ENCODE results near the gene ENTPD6. TPM values are rescaled to one million over a fixed set of nuclear protein-coding genes. Genes with fewer than 3 reads are reported as not detected.

The ENTPD6 gene
- total RNA-seq, 4 donors from 2014 or later: 20.7 to 47.2 (median 30.7) TPM

DNA sequence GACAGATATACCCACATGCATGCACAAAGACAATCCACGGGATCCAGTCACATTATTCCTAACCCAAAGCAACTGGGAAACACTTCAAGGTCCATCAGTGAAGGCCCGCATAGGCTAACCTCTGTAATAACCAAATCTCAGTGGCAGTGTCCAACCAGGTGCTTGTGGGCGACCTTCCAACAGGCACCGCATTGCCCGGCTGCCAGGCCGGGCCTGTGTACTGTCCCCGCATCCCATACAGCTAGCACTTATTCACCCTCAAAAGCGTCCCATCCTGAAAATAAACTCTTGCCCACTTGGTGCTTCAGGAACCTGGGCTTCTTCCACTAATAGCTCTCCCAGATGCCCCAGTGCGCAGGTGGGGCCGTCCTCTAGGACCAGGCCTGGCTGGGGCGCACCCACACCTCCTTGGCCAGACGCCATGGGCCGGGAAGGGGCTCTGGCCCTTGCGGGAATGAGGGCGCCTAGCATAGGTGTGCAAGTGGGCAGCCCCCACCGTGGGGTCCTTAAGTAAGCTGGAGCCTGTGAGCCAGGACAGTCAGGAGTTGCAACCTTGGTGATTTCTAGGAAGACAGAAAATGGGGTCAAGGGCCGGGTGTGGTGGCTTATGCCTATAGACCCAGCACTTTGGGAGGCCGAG is 1.1 kb upstream of the ENTPD6 start:
- no peak for DNase-seq
- no peak overlapping the region for H3K4me3 ChIP-seq

GRCh38 chr20:25195962-25196785 is 662 bp downstream of the ENTPD6 start:
- Histone ChIP-seq H3K4me1 (no peaks in the 10 kb centered on the region), H3K36me3 (no peaks in the 10 kb centered on the region), H3K4me3 (peak overlapping the region; percentile 72 to 76), H3K9me3 (no peaks in the 10 kb centered on the region), H3K27ac (peak overlapping the region; percentile 87 to 88), H3K27me3 (no peaks in the 10 kb centered on the region)
- TF ChIP-seq, protein P1, sequence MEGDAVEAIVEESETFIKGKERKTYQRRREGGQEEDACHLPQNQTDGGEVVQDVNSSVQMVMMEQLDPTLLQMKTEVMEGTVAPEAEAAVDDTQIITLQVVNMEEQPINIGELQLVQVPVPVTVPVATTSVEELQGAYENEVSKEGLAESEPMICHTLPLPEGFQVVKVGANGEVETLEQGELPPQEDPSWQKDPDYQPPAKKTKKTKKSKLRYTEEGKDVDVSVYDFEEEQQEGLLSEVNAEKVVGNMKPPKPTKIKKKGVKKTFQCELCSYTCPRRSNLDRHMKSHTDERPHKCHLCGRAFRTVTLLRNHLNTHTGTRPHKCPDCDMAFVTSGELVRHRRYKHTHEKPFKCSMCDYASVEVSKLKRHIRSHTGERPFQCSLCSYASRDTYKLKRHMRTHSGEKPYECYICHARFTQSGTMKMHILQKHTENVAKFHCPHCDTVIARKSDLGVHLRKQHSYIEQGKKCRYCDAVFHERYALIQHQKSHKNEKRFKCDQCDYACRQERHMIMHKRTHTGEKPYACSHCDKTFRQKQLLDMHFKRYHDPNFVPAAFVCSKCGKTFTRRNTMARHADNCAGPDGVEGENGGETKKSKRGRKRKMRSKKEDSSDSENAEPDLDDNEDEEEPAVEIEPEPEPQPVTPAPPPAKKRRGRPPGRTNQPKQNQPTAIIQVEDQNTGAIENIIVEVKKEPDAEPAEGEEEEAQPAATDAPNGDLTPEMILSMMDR (IDR thresholded peaks at IDR 0.05): no peak
- no peak for TF ChIP-seq POLR2A (IDR thresholded peaks at IDR 0.05)
- no peak for DNase-seq
- intact Hi-C loops (cut with DNase I; ENCODE audit: low total_unique reads): no loop called here

More for the DNA sequence above, 1.1 kb upstream of the ENTPD6 start:
- Histone ChIP-seq H3K4me1 (no peaks in the 10 kb centered on the region), H3K9me3 (no peaks in the 10 kb centered on the region), H3K36me3 (no peaks in the 10 kb centered on the region), H3K27me3 (no peaks in the 10 kb centered on the region), H3K27ac (peak overlapping the region; percentile 87 to 88)
- intact Hi-C loops (cut with DNase I; ENCODE audit: low total_unique reads): no loop called here
- TF ChIP-seq, protein P1 (IDR thresholded peaks at IDR 0.05): no peak

- Histone ChIP-seq H3K36me3 (no peaks in the 10 kb centered on the region), H3K4me1 (no peaks in the 10 kb centered on the region), H3K4me3 (peak overlapping the region; percentile 72 to 76), H3K9me3 (no peaks in the 10 kb centered on the region), H3K27me3 (no peaks in the 10 kb centered on the region), H3K27ac (peak overlapping the region in 1 of 2 donors; percentile 87)
- TF ChIP-seq, protein P1 (IDR thresholded peaks at IDR 0.05): no peak
- TF ChIP-seq POLR2A (IDR thresholded peaks at IDR 0.05): no peak
- intact Hi-C loops (cut with DNase I; ENCODE audit: low total_unique reads): no loop called here
- no peak for DNase-seq
Observed at GRCh38 chr20:25196786-25197120, 1.2 kb downstream of the ENTPD6 start.

DNA sequence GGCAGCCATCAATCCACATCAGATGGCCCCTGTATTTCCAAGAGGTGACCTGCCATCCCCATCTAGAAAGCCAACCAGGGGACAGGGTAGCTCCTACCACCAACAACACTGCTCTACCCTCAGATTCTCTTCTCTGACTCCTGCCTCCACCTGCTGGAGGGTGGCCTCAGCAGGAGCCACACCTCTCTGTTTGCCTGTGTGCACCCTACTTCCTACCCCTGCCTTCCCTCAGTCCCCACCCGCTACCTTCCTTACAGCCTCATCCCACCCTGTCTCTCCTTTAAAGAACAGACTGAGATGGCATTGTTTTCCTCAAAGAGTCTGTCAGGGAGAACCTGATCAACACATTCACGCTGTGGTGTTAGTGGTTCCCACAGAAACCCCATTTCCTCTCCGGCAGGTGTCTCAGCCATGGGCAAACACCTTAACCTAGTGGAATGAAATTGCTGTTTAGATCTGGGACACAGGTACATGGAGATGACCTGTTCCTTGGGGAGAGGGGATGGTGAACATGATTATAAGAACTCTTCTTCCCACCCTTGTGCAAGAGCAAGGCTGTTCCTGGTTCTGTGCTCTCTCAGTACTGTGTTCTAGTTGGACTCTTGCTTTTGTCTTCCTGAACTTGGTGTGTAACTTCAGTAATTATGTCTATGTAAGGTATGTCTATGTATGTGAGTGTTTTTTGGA is 1.8 kb downstream of the ENTPD6 start:
- intact Hi-C loops (cut with DNase I; ENCODE audit: low total_unique reads): no loop called here
- no peak for DNase-seq
- TF ChIP-seq, protein P1 (IDR thresholded peaks at IDR 0.05): no peak
- TF ChIP-seq POLR2A (IDR thresholded peaks at IDR 0.05): no peak
- no peaks in the 10 kb centered on the region for H3K27me3 ChIP-seq
- H3K4me3 ChIP-seq: no peak overlapping the region
- H3K9me3 ChIP-seq: no peaks in the 10 kb centered on the region
- H3K36me3 ChIP-seq: no peaks in the 10 kb centered on the region
- H3K27ac ChIP-seq: no peak overlapping the region
- H3K4me1 ChIP-seq: no peaks in the 10 kb centered on the region

- H3K27ac ChIP-seq: no peak overlapping the region
- no peak for DNase-seq
- no peaks in the 10 kb centered on the region for H3K27me3 ChIP-seq
- intact Hi-C loops (cut with DNase I; ENCODE audit: low total_unique reads): no loop called here
- TF ChIP-seq, protein P1 (IDR thresholded peaks at IDR 0.05): no peak
- no peak overlapping the region for H3K4me3 ChIP-seq
- no peaks in the 10 kb centered on the region for H3K36me3 ChIP-seq
- H3K4me1 ChIP-seq: no peaks in the 10 kb centered on the region
- no peaks in the 10 kb centered on the region for H3K9me3 ChIP-seq
Observed at GRCh38 chr20:25197870-25198190, 2.3 kb downstream of the ENTPD6 start.

Measured in uterus (tissue), 4 donors.